ENCODE data around the gene ZNF750.

- TF ChIP-seq CTCF (optimal IDR thresholded peaks at IDR 0.05 in 1 of 3, IDR thresholded peaks at IDR 0.05 in 1 of 3, conservative IDR thresholded peaks at IDR 0.05 in 1 of 3; ENCODE audit: extremely low read depth in 1 of 3, insufficient read depth in 2 of 3, low read length in 3 of 3) (no peak), EZH2 (IDR thresholded peaks at IDR 0.05; ENCODE audit: low read length) (no peak)
Observed at GRCh38 chr17:82782657-82783207, 57.1 kb downstream of the ZNF750 start.

Measured in keratinocyte (primary cell).